K562 (cell line): ENCODE measurements around the gene BANP. TPM values are rescaled to one million over a fixed set of nuclear protein-coding genes. Genes with fewer than 3 reads are reported as not detected.

Source experiments
- ATAC-seq: fragments of 200-7000 bp; cut with Tn5 transposase; 3 replicates; pipeline ENCODE4 v1.9.1; 2020; ENCODE audit warnings: moderate library complexity
- BruUV-seq: library from RNA; stranded (reverse); fragments of 400-500 nt; replicated peaks from 2 replicates; lab custom pipeline; 2021; lab: Mats Ljungman, UMichigan
- CTCF ChIA-PET: fragments of 300-600 bp; formaldehyde crosslinking; extraction: SDS; loops from one replicate; lab custom pipeline; 2021; ENCODE audit warnings: low intra/inter-chr PET ratio; lab: Yijun Ruan, JAX
- POLR2A ChIA-PET: fragments of 300-600, 350-650 bp; sonication (Branson Sonifier 250); formaldehyde crosslinking; extraction: SDS; loops from one replicate; lab custom pipeline; 2021; ENCODE audit warnings: antibody characterized with exemption, inconsistent platforms; lab: Yijun Ruan, JAX
- DNase-seq, 4 experiments: peaks; one replicate each; pipeline versions ENCODE4 v3.0.0 to v3.0.0-alpha.2; 2011 to 2018; ENCODE audit warnings: low spot score in 3 of 4, mixed read lengths in 3 of 4; ENCODE audit errors: extremely low read depth in 1 of 4
- FAIRE-seq: peaks from 2 replicates; lab custom pipeline; 2011; peaks lifted over from hg19 to GRCh38; lab: Jason Lieb, UNC
- H2AFZ ChIP-seq: 2 replicates; pipeline ENCODE4 v1.6.0; 2011; ENCODE audit warnings: low read depth, low read length, control low read depth, inconsistent platforms
- H3K27ac ChIP-seq: fragments of 200-600 bp; 3 replicates; pipeline ENCODE4 v1.8.0; 2011; ENCODE audit warnings: low read depth, mild to moderate bottlenecking, control low read depth, inconsistent platforms, low read length, moderate library complexity, mixed read lengths; ENCODE audit errors: extremely low read depth
- H3K27me3 ChIP-seq, 2 experiments: fragments of 300-600 bp in 1 of 2; 2 replicates in 1 of 2; 3 replicates in 1 of 2; pipeline versions ENCODE4 v1.6.0 to v1.8.0; 2011; ENCODE audit warnings: inconsistent platforms in 2 of 2, low read length in 2 of 2, mild to moderate bottlenecking in 1 of 2, mixed read lengths in 1 of 2, moderate library complexity in 1 of 2; ENCODE audit not compliant: control insufficient read depth in 2 of 2, insufficient read depth in 2 of 2
- H3K36me3 ChIP-seq: fragments of 300-600 bp; 3 replicates; pipeline ENCODE4 v1.8.0; 2011; ENCODE audit warnings: mild to moderate bottlenecking, low read length, inconsistent platforms; ENCODE audit not compliant: control insufficient read depth, insufficient read depth
- H3K4me1 ChIP-seq, 2 experiments: fragments of 200-600 bp in 1 of 2; replicated peaks in 1 of 2; 2 replicates in 1 of 2; 3 replicates in 1 of 2; pipeline versions ENCODE4 v1.5.1 to v1.8.0; 2011; ENCODE audit warnings: inconsistent platforms in 2 of 2, low read length in 2 of 2, mild to moderate bottlenecking in 1 of 2, mixed read lengths in 1 of 2, moderate library complexity in 1 of 2; ENCODE audit not compliant: control insufficient read depth in 2 of 2, insufficient read depth in 2 of 2
- H3K4me2 ChIP-seq: 2 replicates; pipeline ENCODE4 v1.6.1; 2011; ENCODE audit warnings: low read length, control low read depth, inconsistent platforms, mixed read lengths; ENCODE audit not compliant: insufficient read depth
- H3K4me3 ChIP-seq: fragments of 200-600 bp; sonication (generic), shearing (Covaris generic); 2 replicates; pipeline ENCODE4 v1.5.1; 2016; ENCODE audit warnings: control low read depth, inconsistent platforms
- H3K79me2 ChIP-seq: fragments of 200-600 bp; 3 replicates; pipeline ENCODE4 v1.8.0; 2011; ENCODE audit warnings: low read length, inconsistent platforms; ENCODE audit not compliant: control insufficient read depth, insufficient read depth
- H3K9ac ChIP-seq, 2 experiments: 2 replicates each; pipeline versions ENCODE4 v1.6.0 to v1.6.1; 2011; ENCODE audit warnings: low read depth in 2 of 2, low read length in 2 of 2, control low read depth in 1 of 2, inconsistent platforms in 1 of 2, mild to moderate bottlenecking in 1 of 2, mixed read lengths in 1 of 2; ENCODE audit not compliant: insufficient read depth in 1 of 2
- H3K9me1 ChIP-seq: one replicate; pipeline ENCODE4 v1.6.0; 2011; ENCODE audit warnings: inconsistent platforms, mild to moderate bottlenecking, low read length, moderate library complexity; ENCODE audit not compliant: control insufficient read depth, insufficient read depth
- H3K9me3 ChIP-seq: replicated peaks from 2 replicates; pipeline ENCODE4 v1.5.1; 2011; ENCODE audit warnings: low read depth, low read length, inconsistent platforms; ENCODE audit not compliant: control insufficient read depth, insufficient read depth
- H4K20me1 ChIP-seq: replicated peaks from 2 replicates; pipeline ENCODE4 v1.6.1; 2011; ENCODE audit warnings: low read length, inconsistent platforms, mixed read lengths; ENCODE audit not compliant: control insufficient read depth, insufficient read depth
- CHD2 ChIP-seq: IDR thresholded peaks from 2 replicates; pipeline ENCODE4 v1.6.1; 2011; ENCODE audit warnings: low read depth, low read length
- MAFK ChIP-seq: IDR thresholded peaks from 2 replicates; pipeline ENCODE4 v1.6.1; 2011; ENCODE audit warnings: low read length, improper control_type of control experiment
- MXI1 ChIP-seq: IDR thresholded peaks from 2 replicates; pipeline ENCODE4 v1.6.1; 2011; ENCODE audit warnings: low read depth, mild to moderate bottlenecking, improper control_type of control experiment, low read length
- POLR3G ChIP-seq: IDR thresholded peaks from 2 replicates; pipeline ENCODE4 v1.6.1; 2011; ENCODE audit not compliant: insufficient read length, insufficient replicate concordance; ENCODE audit errors: extremely low read depth
- STAT5B ChIP-seq: fragments of 250-450 bp; sonication (Bioruptor Pico); IDR thresholded peaks from 2 replicates; pipeline ENCODE4 v1.8.0; 2021; ENCODE audit warnings: mild to moderate bottlenecking, inconsistent platforms
- WGBS: fragments of 100-300 bp; shearing (Covaris generic); methylation state at CpG from one replicate; pipeline ENCODE4 v1.1.6; 2016; ENCODE audit warnings: low coverage, mixed read lengths; ENCODE audit not compliant: insufficient coverage; ENCODE audit errors: missing lambda C conversion rate; 5-methylcytosine and 5-hydroxymethylcytosine counted together
- in situ Hi-C: fragments of 300-500 bp; cut with MboI; formaldehyde crosslinking; loops from 4 replicates; pipeline ENCODE4 v1.15.0; 2018; ENCODE audit warnings: inconsistent platforms, mixed read lengths
- intact Hi-C: fragments of 100-400 bp; cut with micrococcal nuclease; formaldehyde crosslinking; loops from 2 replicates; pipeline ENCODE4 v1.14.2; 2022
- polyA plus RNA-seq, 8 experiments: library from polyadenylated mRNA; depleted of rRNA in 4 of 8; stranded (reverse) in 5 of 8; unstranded in 3 of 8; fragments of >200 nt; fragmentation: Nextera tagmentation in 2 of 8; fragmentation: Illumina TruSeq in 1 of 8; extraction: Ambion mirVana in 2 of 8; extraction: Trizol in 1 of 8; gene quantifications; 2 replicates each; pipeline versions ENCODE4 v1.2.1 to v1.2.3, GENCODE V29; 2011 to 2014; ENCODE audit warnings: inconsistent platforms in 1 of 8, missing spikeins in 1 of 8
- total RNA-seq, 7 experiments: library from RNA; depleted of rRNA in 6 of 7; stranded (reverse); fragments of >200 nt in 6 of 7; fragmentation: Illumina TruSeq in 2 of 7; extraction: Trizol in 2 of 7; gene quantifications; 2 replicates each; pipeline versions ENCODE4 v1.2.1 to v1.2.3, GENCODE V29; 2011 to 2021; ENCODE audit warnings: low replicate concordance in 1 of 7
- TF ChIP-seq, protein P1 (sequence below): fragments of 250-450 bp; sonication (Bioruptor Pico); IDR thresholded peaks from 2 replicates; pipeline ENCODE4 v1.5.0; 2021

The BANP gene
- total and polyA plus RNA-seq, 9 of the 15 experiments (the other 6 are each of a cell fraction or from before 2014, with no cell fraction given), result 4.6 to 22.1 (median 15.6) TPM

DNA sequence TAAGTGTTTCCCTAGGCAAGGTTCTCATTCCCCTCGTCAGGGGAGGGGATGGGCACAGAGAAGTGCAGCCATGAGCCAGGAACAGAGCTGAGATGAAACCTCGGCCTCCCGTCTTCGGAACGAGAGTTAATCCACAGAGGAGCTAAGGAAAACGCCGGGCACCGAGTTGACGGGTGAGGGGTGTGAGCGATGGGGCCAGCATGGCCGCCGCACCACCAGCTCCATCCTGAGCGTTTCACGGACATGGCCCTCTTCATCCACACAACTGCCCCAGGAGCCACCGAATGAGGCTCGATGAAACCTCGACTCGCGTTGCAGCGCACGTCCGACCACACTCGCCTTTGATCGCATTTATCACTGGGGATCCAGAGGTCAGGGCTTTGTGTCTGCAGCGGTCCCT is 36.4 kb upstream of the BANP start:
- H3K9me3 ChIP-seq, result no peaks in the 10 kb centered on the region
- no peak overlapping the region for H3K4me3 ChIP-seq
- peaks cover 2 to 22% of the 10 kb centered on the region in 2 experiments; a peak in 3 of 5 replicates for H3K27me3 ChIP-seq
- H3K79me2 ChIP-seq, result no peaks in the 10 kb centered on the region
- no peak overlapping the region for H2AFZ ChIP-seq
- TF ChIP-seq STAT5B (no peak), MXI1 (no peak), MAFK (no peak), CHD2 (no peak), POLR3G (no peak)
- TF ChIP-seq, protein P1, sequence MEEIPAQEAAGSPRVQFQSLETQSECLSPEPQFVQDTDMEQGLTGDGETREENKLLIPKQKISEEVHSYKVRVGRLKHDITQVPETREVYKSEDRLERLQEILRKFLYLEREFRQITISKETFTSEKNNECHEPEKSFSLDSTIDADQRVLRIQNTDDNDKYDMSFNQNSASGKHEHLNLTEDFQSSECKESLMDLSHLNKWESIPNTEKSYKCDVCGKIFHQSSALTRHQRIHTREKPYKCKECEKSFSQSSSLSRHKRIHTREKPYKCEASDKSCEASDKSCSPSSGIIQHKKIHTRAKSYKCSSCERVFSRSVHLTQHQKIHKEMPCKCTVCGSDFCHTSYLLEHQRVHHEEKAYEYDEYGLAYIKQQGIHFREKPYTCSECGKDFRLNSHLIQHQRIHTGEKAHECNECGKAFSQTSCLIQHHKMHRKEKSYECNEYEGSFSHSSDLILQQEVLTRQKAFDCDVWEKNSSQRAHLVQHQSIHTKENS (CRISPR knock-in tag), result no peak
- intact Hi-C loops, result no loop called here
- no peak overlapping the region for H3K4me2 ChIP-seq
- no peak overlapping the region for H3K27ac ChIP-seq
- BruUV-seq, result no TSS peak
- H3K4me1 ChIP-seq, result peaks cover 10 to 28% of the 10 kb centered on the region in 2 experiments; a peak in 4 of 5 replicates
- WGBS, result 61% methylated on average over 21 of the region's 25 CpGs
- DNase-seq (no peak), ATAC-seq (no peak), FAIRE-seq (no peak)
- no peaks in the 10 kb centered on the region for H3K9me1 ChIP-seq
- no peaks in the 10 kb centered on the region for H3K36me3 ChIP-seq
- in situ Hi-C loops, result no loop called here
- ChIA-PET CTCF (no interaction called here), POLR2A (interaction anchor here (0.9 to 1.6 kb wide), 2 partner anchors 14 to 18 kb away, joined by 3 read pairs; no protein-coding TSS in a partner anchor)
- H4K20me1 ChIP-seq, result no peaks in the 10 kb centered on the region
- H3K9ac ChIP-seq, result no peak overlapping the region; a peak in 1 of 4 replicates
